Activated gamma-delta T cell (primary cell): ENCODE measurements around the gene DIS3L2.

Source experiments
- DNase-seq: peaks from one replicate; lab custom pipeline; 2025; lab: John Stamatoyannopoulos, UW

The DIS3L2 gene

DNA sequence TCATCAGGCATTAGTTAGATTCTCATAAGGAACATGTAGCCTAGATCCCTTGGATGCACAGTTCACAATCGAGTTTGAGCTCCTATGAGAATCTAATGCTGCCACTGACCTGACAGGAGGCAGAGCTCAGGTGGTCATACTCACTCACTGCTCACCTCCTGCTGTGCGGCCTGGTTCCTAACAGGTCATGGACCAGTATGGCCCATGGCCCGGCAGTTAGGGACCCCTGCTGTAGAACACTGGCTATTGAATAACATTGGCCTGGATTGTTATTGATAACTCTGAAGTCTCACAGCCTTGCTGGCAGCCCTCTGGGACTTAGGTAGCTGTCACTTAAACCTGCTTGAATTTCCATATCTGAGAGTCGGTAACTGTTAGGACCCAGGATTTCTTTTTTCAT is 302.6 kb downstream of the DIS3L2 start:
- no peak for DNase-seq

DNA sequence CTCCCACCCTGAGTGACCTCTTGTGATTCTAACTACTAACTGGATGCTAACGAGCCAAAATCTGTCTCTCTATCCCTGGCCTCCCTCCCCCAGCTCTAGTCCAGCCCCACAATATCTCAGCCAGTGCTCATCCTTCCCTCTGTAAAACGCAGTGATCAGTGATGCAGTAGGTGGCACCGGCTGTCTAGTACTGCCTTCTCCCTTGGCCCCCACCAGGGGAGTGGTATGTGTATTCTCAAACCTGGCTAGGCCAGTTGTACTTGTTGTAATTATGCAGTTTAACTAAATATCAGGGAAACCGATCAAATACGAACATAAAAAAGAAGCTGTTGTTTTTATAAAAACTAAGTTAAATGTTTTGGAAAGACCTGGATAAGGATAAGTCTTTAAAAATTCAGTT is 303.8 kb downstream of the DIS3L2 start:
- no peak for DNase-seq

DNA sequence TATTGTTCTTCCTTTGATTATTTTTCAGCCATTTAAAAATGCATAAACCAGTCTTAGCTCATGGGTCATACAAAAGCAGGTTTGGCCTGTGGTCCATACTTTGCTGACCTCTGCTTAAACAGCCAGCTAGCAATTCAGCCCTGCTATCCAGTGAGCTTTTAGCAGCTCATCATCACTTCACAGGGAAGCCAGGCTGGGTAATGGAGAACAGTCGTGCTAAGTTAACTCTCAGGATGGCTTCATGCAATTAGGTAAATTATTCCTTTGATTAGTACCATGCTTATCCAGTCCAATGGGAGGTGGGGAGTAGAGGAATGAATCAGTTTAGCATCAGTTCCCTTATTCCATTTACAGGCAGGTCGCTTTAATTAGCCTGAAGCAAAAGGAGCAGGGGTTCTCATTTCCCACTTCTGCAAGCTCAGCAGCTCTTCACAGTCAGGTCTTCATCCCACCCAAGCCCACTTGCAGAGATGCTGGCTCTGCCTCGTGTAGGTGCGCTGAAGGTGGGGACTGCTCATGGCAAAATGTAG is 307.2 kb downstream of the DIS3L2 start:
- DNase-seq, result no peak

DNA sequence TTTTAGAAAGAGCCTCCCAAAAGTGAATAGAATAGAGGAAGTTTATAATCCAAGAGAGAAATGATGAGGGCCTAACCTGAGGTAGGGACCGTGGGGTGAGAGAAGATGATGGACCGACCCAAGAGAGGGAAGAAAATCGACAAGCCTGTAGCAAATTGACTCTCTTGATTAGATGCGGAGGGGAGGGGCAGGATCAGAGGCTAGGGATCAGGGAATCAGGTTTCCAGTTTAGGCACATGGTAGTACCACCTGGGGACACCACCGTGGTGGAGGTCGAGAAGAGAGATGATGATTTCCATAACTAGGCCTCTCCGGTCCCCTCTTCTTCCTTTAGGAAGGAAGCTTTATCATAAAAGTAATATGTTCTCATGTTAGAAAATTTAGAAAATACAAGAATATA is 308.4 kb downstream of the DIS3L2 start:
- no peak for DNase-seq

DNA sequence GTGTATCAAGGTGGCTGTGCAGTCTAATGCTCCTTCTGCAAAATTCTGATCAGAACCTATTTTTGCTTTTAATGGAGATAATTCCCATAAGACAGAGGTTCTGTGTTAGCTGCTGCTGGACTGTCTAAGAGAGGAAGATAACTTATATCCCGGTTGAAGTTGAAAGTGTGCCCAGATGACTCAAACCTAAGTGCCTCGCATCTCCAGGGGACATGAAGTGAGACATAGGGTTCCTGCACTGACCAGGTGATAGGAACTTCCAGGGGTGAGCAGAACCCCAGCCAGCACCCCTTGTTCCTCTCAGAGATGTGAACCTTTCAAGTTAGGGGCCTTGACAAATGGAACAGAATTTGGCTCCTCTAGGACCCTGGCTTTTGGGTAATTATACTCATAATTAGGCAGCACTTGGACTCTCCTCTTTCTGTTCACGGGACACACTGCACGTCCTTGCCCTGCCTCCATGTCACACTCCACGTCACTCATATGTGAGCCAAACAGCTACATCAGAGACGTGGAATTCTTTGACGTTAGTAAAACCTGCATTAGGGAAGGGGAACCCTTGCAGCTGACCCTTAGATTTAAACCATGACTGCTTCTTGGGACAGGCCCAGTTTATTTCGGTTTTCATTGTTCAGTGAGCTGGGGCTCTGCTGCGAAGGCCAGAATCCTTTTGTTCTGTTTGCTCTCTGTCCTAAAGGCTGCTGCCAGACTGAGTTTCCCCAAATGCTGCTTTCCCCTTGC is 312.6 kb downstream of the DIS3L2 start:
- DNase-seq, result no peak

DNA sequence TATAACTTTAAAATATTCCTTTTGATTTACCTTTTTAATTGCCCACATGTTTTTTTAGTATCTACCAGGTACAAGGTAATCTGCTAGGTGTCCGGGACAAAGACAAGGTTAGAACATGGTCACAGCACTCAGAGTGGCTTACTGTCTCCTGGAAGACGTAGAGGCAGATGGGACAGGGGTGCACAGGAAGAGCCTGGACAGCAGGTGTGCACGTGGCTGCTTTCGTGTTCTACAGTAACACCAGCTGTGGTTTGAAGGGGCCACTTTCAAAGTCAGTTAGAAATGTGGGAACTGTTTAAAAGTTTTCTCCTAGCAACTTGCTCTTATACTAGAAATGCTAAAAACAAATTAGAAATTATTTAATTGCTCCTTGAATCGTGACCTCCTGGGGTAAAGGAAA is 314.2 kb downstream of the DIS3L2 start:
- DNase-seq, result no peak

DNA sequence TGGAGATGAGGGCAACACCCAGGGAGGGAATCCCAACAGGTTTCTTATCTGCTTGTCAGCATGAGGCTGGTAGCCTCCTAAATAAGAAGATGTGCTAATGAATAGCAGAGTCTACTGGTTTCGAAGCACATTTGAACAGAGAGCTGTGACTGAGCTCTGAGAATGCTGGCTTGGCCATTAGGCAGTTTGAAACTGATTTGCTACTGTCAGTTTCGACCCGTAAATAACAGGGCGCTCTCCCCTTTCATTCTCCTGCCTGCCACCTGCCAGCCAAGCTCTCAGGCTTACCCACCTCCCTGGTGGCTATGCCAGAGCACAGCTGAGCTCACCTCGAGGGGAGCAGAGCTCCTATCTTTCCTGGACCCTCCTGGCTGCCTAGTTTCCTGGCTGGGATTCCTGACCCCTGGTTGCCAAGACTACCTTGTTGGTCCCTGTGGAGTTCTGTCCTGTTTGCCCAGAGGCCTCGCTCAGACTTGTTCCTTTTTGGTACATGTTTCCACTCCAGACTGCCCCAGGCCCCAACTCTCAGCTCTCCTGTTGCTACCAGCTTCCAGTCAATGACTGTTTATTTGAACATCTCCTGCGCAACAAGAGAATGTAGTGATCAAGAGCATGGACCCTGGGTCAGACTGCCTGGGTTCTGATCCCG is 314.7 kb downstream of the DIS3L2 start:
- DNase-seq, result no peak

DNA sequence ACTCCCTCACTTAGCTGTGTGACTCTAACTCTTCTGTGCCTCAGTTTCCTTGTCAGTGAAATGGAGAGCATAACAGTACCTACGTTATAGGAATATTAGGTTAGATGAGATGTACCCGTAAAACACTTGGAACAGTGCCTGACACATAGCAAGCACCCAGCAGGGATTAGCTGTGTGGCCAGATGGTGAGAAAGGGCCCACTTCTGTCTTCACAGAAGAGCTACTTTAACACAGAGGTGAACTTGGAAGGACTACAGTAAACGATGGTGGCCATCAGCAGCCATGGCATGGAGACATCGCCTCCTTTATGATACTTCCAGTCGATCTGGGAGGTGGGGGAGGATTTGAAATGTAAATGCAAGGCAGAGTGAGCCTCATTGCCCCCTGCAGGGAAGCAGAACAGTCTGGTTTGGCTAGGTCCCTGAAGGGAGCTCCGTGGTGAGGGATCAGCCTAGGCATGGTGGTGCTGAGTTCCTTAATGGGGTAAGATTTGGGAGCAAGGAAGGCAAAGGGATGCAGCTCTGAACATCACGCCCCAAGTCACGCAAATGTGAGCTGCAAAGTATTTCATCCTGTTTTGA is 315.3 kb downstream of the DIS3L2 start:
- no peak for DNase-seq

DNA sequence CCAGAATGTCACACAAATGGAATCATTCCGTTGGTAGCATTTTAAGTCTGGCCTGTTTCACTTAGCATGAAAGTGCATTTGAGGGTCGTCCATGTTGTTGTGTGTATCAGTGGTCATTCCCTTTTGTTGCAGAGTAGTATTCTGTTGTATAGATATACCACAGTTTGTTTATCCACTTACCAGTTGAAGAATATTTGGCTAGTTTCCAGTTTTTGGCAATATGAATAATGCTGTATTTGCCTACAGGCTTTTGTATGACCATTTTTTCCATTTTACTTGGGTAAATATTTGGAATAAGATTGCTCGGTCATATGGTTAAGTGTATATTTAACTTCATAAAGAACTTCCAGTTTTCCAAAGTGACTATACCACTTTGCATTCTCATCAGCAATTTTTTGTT is 317.0 kb downstream of the DIS3L2 start:
- DNase-seq, result no peak

DNA sequence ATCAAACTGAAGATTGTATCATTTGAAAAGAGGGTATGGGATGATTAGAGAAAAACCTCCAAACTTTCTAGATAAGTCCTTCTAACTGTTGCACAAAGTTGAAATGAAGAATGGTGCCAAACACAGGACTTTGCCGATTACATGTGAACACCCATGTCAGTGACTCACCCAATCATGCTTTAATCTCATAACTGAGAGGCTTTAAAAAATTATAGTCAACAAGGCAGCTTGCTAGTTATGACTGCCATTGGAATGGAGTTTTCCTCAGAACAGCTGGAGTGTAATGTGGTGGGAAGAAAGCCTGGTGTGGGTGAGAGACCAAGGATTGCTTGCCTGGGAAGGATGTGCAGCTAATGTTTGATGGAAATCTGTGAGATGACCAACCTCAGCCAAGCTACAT is 318.8 kb downstream of the DIS3L2 start:
- DNase-seq, result no peak

DNA sequence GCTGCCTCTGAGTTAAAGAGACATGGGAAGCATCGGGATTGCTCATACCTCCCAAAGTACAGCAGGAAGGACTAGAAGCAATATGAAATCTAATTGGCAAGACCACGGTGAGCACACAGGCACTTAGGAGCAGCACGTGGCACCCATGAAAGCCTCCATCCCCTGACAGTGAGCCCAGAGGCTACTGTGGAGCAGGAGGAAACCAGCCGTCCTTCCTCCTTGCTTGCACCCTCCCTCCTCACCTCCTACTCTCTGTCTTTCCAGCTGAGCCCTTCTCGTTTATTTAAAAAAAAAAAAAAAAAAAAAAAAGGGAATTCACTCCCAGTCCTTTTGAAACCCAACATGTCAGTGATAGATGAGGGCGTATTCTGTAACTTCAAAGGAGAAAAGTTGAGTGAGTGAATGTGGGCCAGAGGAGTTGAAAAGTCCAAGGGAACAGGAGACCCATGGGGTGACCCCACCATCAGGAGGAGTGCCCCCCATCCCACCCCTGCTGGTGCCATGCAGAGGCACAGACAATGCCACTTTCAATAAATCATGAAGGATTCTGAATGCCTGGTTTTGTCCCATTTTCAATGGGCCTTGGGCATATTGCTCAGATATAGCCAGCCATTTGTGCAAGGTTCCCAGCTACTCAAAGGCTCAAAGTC is 320.5 kb downstream of the DIS3L2 start:
- DNase-seq, result no peak

DNA sequence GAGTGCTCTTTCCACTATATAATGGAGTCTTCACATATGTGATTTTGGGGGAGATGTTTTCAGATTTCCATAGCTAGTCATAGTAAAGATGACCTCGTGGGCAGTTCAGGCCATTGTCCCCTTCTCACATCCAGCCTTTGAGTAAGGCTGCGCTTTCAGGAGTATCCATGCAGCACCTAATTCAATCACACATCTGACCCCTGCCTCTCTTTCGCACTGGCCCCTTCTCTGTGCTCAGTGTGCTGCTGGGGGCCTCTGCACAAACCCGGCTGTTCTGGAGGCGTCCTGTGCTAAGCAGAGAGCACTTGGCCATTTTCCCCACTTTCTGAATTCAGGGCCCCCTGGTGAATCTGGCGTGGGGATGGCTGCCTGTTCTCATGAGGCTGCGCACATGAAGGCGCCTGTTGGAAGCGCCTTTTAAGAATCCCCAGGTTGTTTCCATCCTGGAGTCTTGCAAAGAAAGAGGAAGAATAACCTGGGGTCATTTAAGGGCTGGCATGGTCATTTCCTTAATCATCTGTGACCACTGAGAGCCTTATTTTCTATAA is 321.1 kb downstream of the DIS3L2 start:
- DNase-seq, result no peak

DNA sequence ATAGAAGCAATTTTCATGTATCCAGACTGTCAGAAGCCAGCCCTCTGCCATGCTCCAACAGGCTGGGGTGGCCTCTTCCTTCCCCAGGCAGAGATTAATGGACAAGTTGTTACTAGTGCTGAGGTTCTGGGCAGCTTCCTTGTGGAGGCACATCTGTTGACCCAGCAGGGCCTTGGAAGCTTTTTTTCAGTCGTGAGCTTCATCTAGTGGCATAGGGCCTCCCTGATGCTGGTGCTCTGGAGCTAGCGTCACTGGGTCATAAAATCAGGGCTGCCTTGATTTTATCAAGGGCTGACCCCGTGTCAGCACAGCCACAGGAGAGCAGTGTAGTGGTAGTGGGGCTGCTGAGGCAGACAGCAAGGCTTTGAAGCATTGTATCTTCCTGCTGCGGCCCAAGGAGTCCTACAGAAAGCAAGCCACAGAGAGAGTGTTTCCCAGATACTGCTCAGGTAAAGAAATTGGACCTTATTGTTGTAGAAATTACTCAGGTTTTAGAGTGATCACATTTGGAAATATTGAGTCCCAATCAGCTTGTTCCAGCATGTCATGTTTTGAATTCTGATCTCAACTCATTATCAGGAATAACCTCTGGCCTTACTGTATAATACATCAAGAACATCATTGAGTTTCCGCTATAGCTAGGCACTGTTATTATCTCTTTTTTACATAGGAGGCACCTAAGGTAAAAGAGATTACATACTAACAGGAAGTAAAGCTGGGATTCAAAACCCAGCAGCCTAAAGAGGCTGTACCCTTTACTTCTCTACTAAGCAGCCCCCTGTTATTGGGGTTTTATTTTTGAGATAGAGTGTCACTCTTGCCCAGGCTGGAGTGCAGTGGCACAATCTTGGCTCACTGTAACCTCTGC is 324.7 kb downstream of the DIS3L2 start:
- no peak for DNase-seq

DNA sequence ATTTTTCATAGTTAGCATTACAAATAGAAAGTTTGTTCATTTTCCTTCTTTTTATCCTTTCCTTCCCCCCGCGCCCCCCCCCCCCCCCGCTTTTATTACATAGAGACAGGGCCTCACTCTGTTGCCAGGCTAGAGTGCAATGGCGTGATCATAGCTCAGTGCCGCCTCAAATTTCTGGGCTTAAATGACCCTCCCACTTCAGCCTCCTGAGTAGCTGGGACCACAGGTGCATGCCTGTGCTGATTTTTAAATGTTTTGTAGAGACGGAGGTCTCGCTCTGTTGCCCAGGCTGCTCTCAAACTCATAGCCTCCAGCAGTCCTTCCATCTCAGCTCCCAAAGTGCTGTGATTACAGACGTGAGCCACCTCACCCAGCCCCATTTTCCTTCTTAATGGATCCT is 325.8 kb downstream of the DIS3L2 start:
- DNase-seq, result no peak

DNA sequence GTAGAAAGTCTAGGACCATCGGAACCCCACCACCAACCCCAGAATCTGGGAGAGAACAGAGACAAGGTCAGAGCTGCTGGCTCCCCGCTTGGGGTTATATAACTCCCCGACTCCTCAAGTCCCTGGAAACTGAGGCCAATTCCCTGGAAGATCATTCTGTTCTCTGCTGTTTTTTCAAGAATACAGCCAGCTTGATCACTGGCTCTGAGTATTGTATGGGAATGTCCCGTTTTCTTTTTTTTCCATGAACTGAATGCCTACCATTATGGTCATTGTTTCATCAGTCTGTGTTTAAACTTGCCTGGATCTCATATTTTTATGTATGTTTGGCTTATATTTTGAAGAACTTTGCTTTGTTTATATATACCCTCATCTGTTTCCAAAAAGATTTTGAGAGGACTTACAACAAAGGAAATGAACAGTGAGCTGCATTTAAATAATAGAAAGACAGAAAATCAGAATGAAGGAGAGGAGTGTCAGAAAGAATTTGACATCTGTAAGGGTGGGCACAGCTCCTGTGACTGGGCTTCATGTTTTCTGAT is 327.0 kb downstream of the DIS3L2 start:
- no peak for DNase-seq

DNA sequence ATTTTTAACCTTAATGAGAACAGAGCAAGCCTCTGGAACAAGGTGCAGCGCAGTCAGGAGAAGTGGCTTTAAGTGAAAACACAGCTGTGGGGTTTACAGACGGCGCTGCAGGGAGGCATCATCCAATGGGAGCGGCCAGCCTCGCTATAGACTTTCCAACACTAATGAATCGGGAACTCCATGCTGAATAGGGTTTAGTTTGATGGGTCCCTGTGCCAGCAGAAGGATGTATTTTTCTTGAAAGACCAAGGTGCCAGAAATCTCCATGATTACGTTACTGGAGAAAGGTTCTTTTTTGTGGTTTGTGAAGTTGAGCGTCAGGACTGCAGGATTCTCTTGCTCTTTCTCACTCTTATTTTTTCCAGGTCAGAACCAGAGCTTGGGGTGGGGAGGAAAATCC is 329.2 kb downstream of the DIS3L2 start:
- DNase-seq, result no peak

DNA sequence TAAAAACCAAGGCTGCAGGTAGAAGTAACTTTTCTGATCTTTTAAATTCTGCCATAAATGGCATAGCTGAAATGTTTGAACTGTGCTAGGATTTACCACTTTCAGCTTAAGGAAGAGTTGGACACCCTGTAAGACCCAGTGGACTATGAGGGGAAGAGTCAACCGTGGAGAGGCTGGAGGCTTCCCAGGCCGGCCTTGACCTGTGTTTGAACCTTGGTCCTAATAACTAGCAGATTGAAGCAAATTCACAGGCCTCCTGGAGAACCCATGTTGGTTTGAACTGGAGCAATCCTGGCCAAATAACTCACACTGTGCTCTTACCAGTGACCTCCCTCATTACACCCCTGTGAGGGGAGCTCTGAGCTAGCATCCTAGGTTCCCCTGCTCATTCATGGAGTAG is 329.8 kb downstream of the DIS3L2 start:
- DNase-seq, result no peak

DNA sequence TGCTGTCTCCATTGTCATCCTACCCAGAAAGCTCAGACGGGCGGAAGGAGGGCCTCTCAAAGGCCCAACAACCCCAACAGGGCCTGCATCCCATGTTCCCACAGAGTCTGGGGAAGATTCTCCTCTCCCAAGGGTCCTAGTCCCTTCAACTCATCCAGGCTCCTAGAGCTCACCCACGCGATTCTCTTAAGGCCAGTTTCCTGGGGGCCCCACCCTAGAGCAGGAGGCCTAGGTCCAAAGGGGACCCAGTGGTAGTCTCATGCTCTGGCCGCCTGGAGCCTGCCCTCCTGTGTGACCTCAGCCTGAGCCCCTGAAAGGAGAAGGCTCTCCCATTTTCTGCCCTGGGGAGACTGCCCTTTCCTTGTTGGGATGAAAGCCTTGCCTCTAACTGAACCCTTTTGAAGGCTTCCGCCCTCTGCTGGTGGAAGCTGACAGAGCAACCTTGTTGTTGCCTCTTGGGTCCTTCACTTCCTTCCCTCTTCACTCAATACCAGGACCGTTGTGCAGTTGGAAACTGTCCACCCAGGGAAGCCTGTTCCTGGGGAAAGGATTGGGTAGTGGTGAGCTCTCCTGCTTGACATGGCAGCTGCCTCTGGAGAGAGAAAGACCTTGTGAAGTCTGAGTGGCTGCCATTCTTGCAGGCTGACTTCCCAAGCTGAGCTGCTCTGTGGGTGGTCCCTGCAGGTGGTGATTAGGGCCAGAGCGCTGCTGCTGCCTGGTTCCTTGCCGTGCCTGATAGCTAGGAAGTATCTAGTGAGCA is 331.1 kb downstream of the DIS3L2 start:
- DNase-seq, result no peak

DNA sequence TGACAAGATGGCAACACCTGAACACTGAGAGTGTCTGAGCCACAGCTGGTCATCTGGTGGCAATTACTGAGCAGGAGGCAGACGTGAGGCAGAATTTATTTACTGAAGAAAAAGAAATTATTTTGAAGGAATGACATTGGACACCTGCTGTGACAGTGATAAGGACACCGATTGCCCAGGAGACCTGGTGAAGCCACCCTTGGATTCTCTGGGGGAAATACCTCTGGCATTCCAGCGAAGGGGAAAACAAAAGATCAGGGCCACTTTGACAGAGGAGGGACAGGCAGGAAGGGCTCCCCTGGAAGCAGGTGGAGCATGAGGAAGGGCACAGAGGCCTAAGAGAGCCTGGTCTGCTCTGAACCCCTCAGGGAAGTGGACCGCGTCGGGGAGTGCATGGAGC is 331.7 kb downstream of the DIS3L2 start:
- DNase-seq, result no peak

DNA sequence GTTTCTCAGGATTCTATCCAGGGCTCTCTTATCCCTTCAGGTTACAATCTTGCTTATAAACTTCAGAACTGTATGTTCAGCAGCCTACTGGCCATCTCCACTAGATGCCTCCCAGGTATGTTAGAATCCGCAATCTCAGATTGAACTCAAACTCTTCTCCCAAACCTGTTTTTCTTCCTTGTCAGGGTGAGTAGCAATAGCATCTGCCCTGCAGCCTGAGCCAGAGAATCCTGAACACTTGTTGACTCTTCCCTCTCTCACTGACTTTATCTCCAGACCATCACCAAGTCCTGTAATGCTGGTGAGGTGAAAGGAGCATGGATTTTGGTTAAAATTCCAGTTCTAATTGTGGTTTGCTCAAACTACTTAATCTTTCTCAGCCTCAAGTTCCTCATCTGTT is 334.5 kb downstream of the DIS3L2 start:
- DNase-seq, result no peak
